KMS-11 (cell line): ENCODE results near the gene VASN.
A peak's percentile ranks its signal among the peaks of the same experiment; 100 is the strongest.

Experiments used
- H2AFZ ChIP-seq: fragments of 200-600 bp; sonication (generic); 2 replicates; pipeline ENCODE4 v1.6.1; 2016; ENCODE audit warnings: antibody characterized with exemption, mixed run types, low read depth
- H3K27ac ChIP-seq: fragments of 200-600 bp; sonication (generic); 2 replicates; pipeline ENCODE4 v1.6.1; 2016; ENCODE audit warnings: mild to moderate bottlenecking, mixed run types
- H3K27me3 ChIP-seq: fragments of 200-600 bp; sonication (generic); 2 replicates; pipeline ENCODE4 v1.6.1; 2017; ENCODE audit warnings: mild to moderate bottlenecking, low read depth, mixed run types, moderate library complexity; ENCODE audit not compliant: insufficient read depth
- H3K36me3 ChIP-seq: fragments of 200-600 bp; sonication (generic); 2 replicates; pipeline ENCODE4 v1.6.1; 2017; ENCODE audit warnings: mild to moderate bottlenecking, mixed run types; ENCODE audit not compliant: insufficient read depth
- H3K4me1 ChIP-seq: fragments of 200-600 bp; sonication (generic); 2 replicates; pipeline ENCODE4 v1.6.1; 2016; ENCODE audit warnings: mild to moderate bottlenecking, low read depth, mixed run types; ENCODE audit not compliant: poor library complexity, severe bottlenecking
- H3K4me2 ChIP-seq: fragments of 200-600 bp; sonication (generic); 2 replicates; pipeline ENCODE4 v1.7.0; 2016; ENCODE audit warnings: mild to moderate bottlenecking, mixed run types
- H3K4me3 ChIP-seq: fragments of 200-600 bp; sonication (generic); IDR thresholded peaks from 2 replicates; pipeline ENCODE4 v1.6.1; 2017; ENCODE audit warnings: low read depth, low read length, mixed read lengths; ENCODE audit not compliant: insufficient read depth
- H3K79me2 ChIP-seq: fragments of 200-600 bp; sonication (generic); 2 replicates; pipeline ENCODE4 v1.6.1; 2016; ENCODE audit warnings: low read depth, mixed run types; ENCODE audit not compliant: insufficient read depth
- H3K9ac ChIP-seq: fragments of 200-600 bp; sonication (generic); 2 replicates; pipeline ENCODE4 v1.6.1; 2016; ENCODE audit warnings: mild to moderate bottlenecking, mixed run types
- H4K20me1 ChIP-seq: fragments of 200-600 bp; sonication (generic); 2 replicates; pipeline ENCODE4 v1.6.1; 2016; ENCODE audit warnings: mild to moderate bottlenecking, mixed run types; ENCODE audit not compliant: insufficient read depth
- CTCF ChIP-seq: fragments of 200-600 bp; sonication (generic); conservative IDR thresholded peaks from 2 replicates; pipeline ENCODE4 v1.6.1; 2017; ENCODE audit warnings: low read depth, mild to moderate bottlenecking, antibody characterized with exemption, low read length, moderate library complexity, mixed read lengths

VASN gene

GRCh38 chr16:4402439-4403132 is 30.9 kb downstream of the VASN start:
- Histone ChIP-seq H4K20me1 (no peaks in the 10 kb centered on the region), H3K4me3 (no peak overlapping the region), H3K4me2 (no peak overlapping the region), H2AFZ (no peak overlapping the region), H3K4me1 (no peaks in the 10 kb centered on the region), H3K79me2 (no peaks in the 10 kb centered on the region), H3K9ac (no peak overlapping the region), H3K27ac (no peak overlapping the region), H3K27me3 (no peaks in the 10 kb centered on the region), H3K36me3 (peaks cover 5% of the 10 kb centered on the region; the same call in 1 of the 2 replicates)
- peak; percentile 47; the same call in 1 of the 2 replicates for TF ChIP-seq CTCF

- Histone ChIP-seq H3K4me2 (no peak overlapping the region), H4K20me1 (no peaks in the 10 kb centered on the region; the same call in 1 of the 2 replicates), H3K36me3 (peaks cover 5% of the 10 kb centered on the region; the same call in 1 of the 2 replicates), H3K27ac (no peak overlapping the region), H3K79me2 (peaks cover 2% of the 10 kb centered on the region; the same call in 1 of the 2 replicates), H3K9ac (no peak overlapping the region), H3K4me1 (no peaks in the 10 kb centered on the region), H3K27me3 (no peaks in the 10 kb centered on the region), H2AFZ (no peak overlapping the region), H3K4me3 (no peak overlapping the region)
- TF ChIP-seq CTCF, result no peak
Observed at GRCh38 chr16:4403133-4403949, 31.7 kb downstream of the VASN start.

- H3K4me1 ChIP-seq, result no peaks in the 10 kb centered on the region
- no peak overlapping the region for H3K9ac ChIP-seq
- peak; percentile 89 for TF ChIP-seq CTCF
- H3K36me3 ChIP-seq, result peaks cover 5% of the 10 kb centered on the region; the same call in 1 of the 2 replicates
- no peaks in the 10 kb centered on the region; the same call in 1 of the 2 replicates for H4K20me1 ChIP-seq
- H3K27me3 ChIP-seq, result no peaks in the 10 kb centered on the region
- no peak overlapping the region for H3K27ac ChIP-seq
- H2AFZ ChIP-seq, result no peak overlapping the region
- no peak overlapping the region for H3K4me3 ChIP-seq
- H3K4me2 ChIP-seq, result no peak overlapping the region
- H3K79me2 ChIP-seq, result peaks cover 13% of the 10 kb centered on the region; the same call in 1 of the 2 replicates
Observed at GRCh38 chr16:4404247-4404966, 32.8 kb downstream of the VASN start.

GRCh38 chr16:4404967-4405696 is 33.5 kb downstream of the VASN start:
- peaks cover 5% of the 10 kb centered on the region; the same call in 1 of the 2 replicates for H3K36me3 ChIP-seq
- TF ChIP-seq CTCF, result no peak
- H3K9ac ChIP-seq, result no peak overlapping the region
- H3K4me1 ChIP-seq, result no peaks in the 10 kb centered on the region
- no peaks in the 10 kb centered on the region for H3K27me3 ChIP-seq
- no peak overlapping the region for H3K4me3 ChIP-seq
- no peak overlapping the region for H3K4me2 ChIP-seq
- no peak overlapping the region for H3K27ac ChIP-seq
- no peaks in the 10 kb centered on the region; the same call in 1 of the 2 replicates for H4K20me1 ChIP-seq
- H3K79me2 ChIP-seq, result peaks cover 20% of the 10 kb centered on the region; the same call in 1 of the 2 replicates
- H2AFZ ChIP-seq, result no peak overlapping the region
